Measurements from ENCODE around the gene SPATA2L.

The SPATA2L gene

GRCh38 chr16:89656435-89657121 is 44.9 kb downstream of the SPATA2L start:
- no peak for DNase-seq (ENCODE audit: low read depth)

GRCh38 chr16:89655062-89655643 is 46.4 kb downstream of the SPATA2L start:
- no peak for DNase-seq (ENCODE audit: low read depth)

GRCh38 chr16:89653656-89654295 is 47.7 kb downstream of the SPATA2L start:
- no peak for DNase-seq (ENCODE audit: low read depth)

- no peak for DNase-seq (ENCODE audit: low read depth)
Observed at GRCh38 chr16:89651584-89651983, 49.9 kb downstream of the SPATA2L start.

- no peak for DNase-seq (ENCODE audit: low read depth)
Observed at GRCh38 chr16:89646906-89647305, 54.6 kb downstream of the SPATA2L start.

Data from activated gamma-delta T cell treated with anti-CD3 and anti-CD28 coated beads, Interleukin-2, amount 50 U/mL, for 16 hours (primary cell).